ENCODE results near the gene GLB1L2.
"Not testable (repeated sequence)": the region's sequence is repeated elsewhere in the genome, so short reads cannot be mapped to it uniquely, and the experiment has no call there.

The GLB1L2 gene

GRCh38 chr11:134294664-134295063 is 37.1 kb upstream of the GLB1L2 start:
- ChIA-PET CTCF (no interaction called here), POLR2A (no interaction called here)
- no peak for DNase-seq (ENCODE audit: low read depth, low spot score)
- TF ChIP-seq CTCF (IDR thresholded peaks at IDR 0.05; ENCODE audit: insufficient read depth, low read length, missing control alignments) = no peak
- no peak overlapping the region for H3K4me3 ChIP-seq (ENCODE audit: low read depth, low read length)

- POLR2A ChIA-PET = no interaction called here
- DNase-seq (ENCODE audit: low read depth, low spot score) = no peak
- CTCF ChIA-PET = no interaction called here
- no peak for TF ChIP-seq CTCF (IDR thresholded peaks at IDR 0.05; ENCODE audit: insufficient read depth, low read length, missing control alignments)
- no peak overlapping the region for H3K4me3 ChIP-seq (ENCODE audit: low read depth, low read length)
Observed at GRCh38 chr11:134312223-134312622, 19.6 kb upstream of the GLB1L2 start.

GRCh38 chr11:134312807-134313206 is 19.0 kb upstream of the GLB1L2 start:
- DNase-seq (ENCODE audit: low read depth, low spot score) = no peak
- ChIA-PET CTCF (no interaction called here), POLR2A (no interaction called here)
- no peak for TF ChIP-seq CTCF (IDR thresholded peaks at IDR 0.05; ENCODE audit: insufficient read depth, low read length, missing control alignments)
- no peak overlapping the region for H3K4me3 ChIP-seq (ENCODE audit: low read depth, low read length)

- H3K4me3 ChIP-seq (ENCODE audit: low read depth, low read length) = no peak overlapping the region
- no peak for TF ChIP-seq CTCF (IDR thresholded peaks at IDR 0.05; ENCODE audit: insufficient read depth, low read length, missing control alignments)
- CTCF ChIA-PET = no interaction called here
- POLR2A ChIA-PET = no interaction called here
- no peak for DNase-seq (ENCODE audit: low read depth, low spot score)
Observed at GRCh38 chr11:134313379-134313778, 18.4 kb upstream of the GLB1L2 start.

GRCh38 chr11:134313821-134314607 is 17.8 kb upstream of the GLB1L2 start:
- POLR2A ChIA-PET = no interaction called here
- H3K4me3 ChIP-seq (ENCODE audit: low read depth, low read length) = no peak overlapping the region
- CTCF ChIA-PET = no interaction called here
- DNase-seq (ENCODE audit: low read depth, low spot score) = no peak
- no peak for TF ChIP-seq CTCF (IDR thresholded peaks at IDR 0.05; ENCODE audit: insufficient read depth, low read length, missing control alignments)

- DNase-seq (ENCODE audit: low read depth, low spot score) = no peak
- POLR2A ChIA-PET = no interaction called here
- TF ChIP-seq CTCF (IDR thresholded peaks at IDR 0.05; ENCODE audit: insufficient read depth, low read length, missing control alignments) = no peak
- CTCF ChIA-PET = no interaction called here
- H3K4me3 ChIP-seq (ENCODE audit: low read depth, low read length) = no peak overlapping the region
Observed at GRCh38 chr11:134317103-134317502, 14.7 kb upstream of the GLB1L2 start.

GRCh38 chr11:134321373-134321772 is 10.4 kb upstream of the GLB1L2 start:
- CTCF ChIA-PET; H3K4me3 ChIP-seq (ENCODE audit: low read depth, low read length); DNase-seq (ENCODE audit: low read depth, low spot score); POLR2A ChIA-PET: not testable (repeated sequence)
